ENCODE measurements around the gene CIP2A.
"Not testable (repeated sequence)": the region's sequence is repeated elsewhere in the genome, so short reads cannot be mapped to it uniquely, and the experiment has no call there.

The CIP2A gene

DNA sequence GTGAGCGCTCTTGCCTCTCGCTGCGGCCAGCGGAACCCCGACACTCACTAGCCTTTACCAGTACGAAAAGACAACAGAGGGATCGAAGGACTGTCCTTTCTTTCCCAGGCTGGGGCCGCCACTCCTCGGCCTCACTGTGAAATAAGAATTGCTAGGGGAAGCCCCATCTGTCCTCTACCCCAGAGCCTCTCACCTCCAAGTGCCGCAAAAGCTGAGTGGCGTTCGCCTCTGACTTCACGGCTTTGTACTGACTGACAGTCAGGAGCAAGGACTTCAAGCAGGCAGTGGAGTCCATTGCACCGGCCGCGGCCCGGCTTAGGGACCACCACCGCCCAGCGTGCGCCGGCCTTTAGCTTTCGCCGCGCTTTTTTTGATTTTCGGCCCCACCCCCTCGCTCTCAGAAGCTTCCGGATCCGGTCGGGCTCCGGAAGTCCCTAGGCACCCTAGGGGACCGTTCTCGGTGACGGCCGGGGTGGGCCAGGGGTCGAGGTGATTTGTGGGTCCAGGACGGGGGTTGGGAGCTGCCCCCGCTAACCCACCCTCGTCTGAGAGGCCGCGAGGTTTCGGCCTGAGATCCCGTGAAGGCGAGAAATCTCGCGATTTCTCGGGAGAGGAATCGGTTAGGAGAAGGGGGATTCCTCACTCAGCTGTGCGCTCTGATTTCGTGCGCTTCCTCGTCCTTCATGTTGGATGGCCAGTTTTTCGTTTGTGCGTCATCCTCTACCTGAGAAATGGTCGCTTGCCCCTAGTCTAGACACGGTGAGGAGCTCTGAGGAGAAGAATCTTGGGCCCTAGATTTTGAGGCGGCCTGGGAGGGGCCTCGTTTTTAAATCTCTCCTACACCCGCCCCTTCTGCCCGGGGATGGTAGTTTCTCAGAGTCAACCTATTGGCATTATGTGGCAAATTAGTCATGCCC is at the start of gene CIP2A, which contains the start of gene DZIP3:
Gene CIP2A (minus strand): TSS at position 358 of the 917 bp plus-strand sequence. CDS start 63 bp downstream, at position 295.
Gene DZIP3 (plus strand): TSS at position 642 of the 917 bp plus-strand sequence. CDS start 15,685 bp downstream, outside the sequence.
- peak; percentile 96 for FAIRE-seq

DNA sequence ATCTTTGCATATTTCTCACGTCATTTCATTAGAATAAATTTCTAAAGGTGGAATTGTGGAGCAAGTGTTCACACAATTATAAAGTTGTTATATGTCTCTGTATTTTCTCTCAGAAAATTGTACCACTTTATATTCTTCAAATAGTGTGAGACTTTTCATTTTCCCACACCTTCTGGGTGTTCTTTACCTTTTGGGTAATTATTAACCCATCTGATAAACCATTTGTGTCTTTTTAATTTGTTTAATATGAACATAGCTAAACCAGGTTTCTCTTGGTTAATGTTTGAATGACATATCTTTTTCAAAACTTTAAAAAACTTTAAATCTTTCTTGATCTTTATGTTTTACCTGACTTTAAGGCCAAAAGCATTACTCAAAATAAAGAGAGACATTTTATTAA is 40.7 kb upstream of the CIP2A start:
- FAIRE-seq = peak; percentile 31

DNA sequence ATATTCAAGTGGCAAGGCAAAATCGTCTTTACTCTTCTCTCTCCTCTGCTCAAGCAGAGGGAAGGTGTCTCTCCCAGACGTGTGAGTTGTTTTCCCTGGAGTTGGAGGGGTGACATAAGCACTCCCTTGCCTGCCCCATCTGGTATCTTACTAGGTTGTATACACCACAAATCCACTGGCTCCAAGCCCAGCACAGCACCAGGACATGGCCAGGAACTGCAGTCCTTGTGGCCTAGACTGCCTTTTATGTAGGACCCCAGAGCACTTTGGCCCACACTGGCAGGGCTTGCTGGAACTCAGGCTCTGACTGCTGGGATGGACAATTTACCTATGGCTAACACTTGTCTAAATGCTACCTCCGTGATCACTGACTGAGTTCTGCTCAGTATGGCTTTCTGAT is 34.3 kb upstream of the CIP2A start:
- FAIRE-seq = no peak

DNA sequence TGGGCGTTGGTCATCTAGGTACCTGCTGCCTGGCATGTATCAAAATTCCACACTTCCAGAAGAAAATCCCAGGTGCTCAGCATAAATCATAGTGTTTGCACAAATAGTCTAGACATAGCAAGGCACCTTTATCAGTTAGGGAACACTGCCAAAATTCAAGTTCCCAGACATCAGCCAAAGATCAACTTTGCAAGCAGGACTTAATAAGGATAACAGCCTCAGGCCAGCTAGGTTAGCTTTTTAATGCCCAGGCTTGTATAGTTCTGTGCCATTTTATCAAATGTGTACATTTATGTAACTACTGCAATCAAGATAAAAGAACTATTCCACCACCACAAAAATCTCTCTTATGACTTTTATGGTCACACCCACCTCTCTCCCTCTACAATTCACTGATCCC is 31.0 kb upstream of the CIP2A start:
- FAIRE-seq = no peak

DNA sequence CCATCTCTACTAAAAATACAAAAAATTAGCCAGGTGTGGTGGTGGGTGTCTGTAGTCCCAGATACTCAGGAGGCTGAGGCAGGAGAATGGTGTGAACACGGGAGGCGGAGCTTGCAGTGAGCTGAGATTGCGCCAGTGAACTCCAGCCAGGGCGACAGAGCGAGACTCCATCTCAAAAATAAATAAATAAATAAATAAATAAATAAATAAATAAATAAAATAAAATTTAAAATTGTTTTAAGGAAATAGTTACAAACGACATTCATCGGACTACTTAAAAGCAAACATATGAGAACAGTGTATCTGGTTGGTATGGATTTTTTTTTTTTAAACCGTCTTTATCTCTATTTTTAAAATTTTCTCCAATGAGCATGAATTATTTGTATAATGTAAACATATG is 26.9 kb upstream of the CIP2A start:
- not testable (repeated sequence) for FAIRE-seq

DNA sequence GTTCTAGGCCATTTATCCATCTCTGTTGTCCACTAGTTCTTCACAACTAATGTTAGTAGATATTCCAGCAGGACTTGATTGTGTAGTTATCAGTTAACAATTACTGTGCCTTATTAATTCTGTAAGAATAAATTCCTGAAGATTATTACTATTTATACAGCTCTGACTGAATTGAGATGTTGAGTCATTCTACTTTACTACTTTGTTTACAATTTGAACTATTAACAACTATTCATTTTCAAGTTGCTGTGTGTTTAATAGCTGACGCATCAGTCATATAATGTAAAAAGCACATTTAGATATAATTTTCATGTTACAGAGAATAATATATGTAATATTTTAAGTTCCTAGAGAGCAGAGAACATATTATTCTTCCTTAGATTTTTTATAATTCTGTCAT is 21.4 kb upstream of the CIP2A start:
- no peak for FAIRE-seq

DNA sequence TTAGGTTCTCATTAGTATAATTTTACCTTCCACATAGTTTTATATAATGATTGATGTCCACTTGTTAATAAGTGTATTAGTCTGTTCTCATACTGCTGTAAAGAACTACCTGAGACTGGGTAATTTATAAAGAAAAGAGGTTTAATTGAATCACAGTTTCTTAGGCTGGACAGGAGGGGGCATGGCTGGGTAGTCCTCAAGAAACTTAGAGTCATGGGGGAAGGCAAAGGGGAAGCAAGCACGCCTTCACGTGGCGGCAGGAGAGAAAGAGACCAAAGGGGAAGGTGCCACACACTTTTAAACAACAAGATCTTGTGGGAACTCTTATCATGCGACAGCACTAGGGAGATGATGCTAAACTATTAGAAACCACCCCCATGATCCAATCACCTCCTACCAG is 19.5 kb upstream of the CIP2A start:
- FAIRE-seq = no peak

DNA sequence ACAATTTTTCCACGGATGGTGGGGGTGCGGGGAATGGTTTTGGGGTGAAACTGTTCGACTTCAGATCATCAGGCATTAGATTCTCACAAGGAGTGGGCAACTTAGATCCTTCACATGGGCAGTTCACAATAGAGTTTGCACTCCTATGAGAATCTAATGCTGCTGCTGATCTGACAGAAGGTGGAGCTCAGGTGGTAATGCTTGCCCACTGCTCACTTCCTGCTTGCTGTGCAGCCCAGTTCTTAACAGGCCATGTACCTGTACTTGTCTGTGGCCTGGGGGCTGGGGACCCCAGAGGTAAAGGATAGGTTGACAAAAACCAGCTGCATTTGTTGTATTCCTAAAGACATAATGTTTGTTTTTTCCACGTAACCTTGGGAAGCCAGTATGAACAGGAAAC is 16.3 kb upstream of the CIP2A start:
- FAIRE-seq = no peak

DNA sequence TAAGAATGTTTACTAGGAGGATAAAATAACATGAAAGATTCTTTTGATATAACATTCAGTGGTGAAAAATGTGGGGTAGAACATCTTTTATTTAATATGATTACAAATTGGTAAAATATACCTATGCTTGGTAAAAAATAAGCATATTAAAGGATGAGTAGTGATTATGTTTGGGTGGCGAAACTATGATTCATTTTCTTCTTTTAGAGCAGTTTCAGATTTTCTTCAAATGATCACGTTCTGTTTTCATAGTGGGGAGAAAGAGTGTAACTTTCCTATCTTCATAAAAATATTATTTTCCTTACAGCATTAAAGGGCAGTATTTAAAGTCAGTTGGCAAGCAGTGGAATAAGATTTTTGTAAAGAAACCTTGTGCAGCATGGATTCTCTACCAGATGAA is 15.8 kb upstream of the CIP2A start:
- FAIRE-seq = no peak

DNA sequence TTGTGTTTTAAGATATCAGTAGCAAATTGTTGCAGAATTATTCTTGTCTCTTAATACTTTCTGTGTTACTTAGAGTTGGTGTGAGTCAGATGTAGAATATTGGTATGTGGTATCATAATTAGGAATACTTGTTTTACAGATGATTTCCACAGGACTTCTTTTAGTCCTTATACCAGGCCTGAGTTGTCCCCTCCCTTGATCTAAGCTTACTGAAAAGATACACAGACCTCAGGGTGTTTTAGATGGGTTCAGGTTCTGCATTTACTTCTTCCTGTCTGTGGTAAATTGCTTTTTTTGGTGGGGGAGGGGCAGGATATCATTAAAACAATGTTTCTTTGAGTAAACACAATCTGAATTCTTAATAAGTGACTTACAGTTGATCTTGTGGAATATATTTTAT is 14.5 kb upstream of the CIP2A start:
- no peak for FAIRE-seq

DNA sequence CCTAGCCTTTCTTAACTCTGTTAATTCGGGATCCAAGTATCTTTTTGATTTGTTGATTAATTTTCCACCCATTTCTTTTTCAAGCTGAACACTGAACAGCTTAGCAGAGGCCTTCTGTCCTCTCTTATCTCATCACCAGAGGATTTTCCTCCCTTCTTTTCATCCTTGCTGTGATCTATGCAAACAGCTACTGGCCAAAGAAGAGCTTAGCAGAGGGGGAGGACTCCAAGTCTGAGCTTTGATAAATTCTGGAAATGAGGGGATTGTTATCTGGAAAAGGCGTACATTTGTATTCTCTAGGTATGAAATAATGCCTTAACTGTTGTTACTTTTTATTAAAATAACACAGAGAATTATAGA is 13.7 kb upstream of the CIP2A start:
- no peak for FAIRE-seq

DNA sequence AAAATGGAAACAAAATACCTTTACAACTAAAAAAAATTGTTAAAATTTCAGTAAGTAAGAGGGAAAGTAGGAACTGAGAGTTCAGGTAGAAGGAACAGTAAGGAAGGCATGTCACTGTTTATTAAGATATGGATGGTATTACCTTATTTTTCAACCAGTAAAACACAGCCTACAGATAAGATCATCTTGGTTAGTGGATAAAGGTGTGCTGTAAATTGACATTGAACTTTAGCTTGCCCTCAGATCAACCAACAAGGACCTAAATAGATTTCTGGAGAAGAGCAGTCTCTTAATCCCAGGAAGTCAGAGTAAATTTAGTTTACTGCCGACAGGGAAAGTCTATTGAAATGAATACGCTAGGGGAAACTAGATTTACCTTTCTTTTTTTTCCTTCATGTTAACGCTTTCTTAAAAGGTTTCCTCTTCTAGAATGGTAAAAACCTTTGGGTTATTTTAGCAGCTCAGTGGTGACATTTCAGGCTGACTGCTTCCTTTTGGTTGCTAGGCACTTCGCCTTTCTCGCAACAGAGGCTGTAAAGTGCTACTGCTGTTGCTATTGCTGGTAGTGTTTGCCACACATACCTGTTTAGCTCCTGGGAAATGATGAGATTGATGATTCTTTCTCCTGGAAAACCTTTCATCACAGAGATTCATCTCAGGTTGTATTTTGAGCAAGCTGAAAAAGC is 13.2 kb upstream of the CIP2A start:
- FAIRE-seq = no peak

DNA sequence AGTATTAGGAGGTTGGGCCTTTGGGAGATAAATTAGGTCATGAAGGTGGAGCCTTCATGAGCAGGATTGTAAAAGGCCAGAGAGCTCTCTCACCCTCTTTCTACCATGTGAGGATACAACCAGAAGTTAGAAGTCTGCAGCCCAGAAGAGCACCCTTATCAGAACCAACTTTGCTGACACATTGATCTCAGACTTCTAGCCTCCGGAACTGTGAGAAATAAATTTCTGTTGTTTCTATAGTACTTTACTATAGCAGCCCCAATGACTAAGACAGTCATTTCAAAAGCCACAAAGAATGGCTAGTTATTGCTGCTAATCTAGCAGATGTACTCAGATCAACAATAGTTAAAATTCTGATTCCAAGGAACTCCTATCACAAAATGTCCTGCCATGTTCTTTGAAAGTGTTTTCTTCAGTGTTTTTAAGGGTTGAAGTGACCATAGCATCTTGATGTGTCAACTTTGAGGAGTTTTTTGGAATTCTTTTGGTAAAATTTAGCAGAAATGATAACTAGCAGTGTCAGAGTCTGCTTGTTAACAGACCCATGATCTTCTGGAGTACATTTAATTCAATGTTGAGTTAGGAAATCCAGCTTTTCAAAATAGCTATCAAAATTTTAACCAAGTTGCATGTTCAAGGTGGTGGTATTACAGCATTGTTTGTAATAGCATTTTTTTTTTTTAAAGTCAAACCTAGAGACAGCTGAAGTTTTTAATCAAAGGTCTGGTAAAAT is 10.6 kb upstream of the CIP2A start:
- no peak for FAIRE-seq

DNA sequence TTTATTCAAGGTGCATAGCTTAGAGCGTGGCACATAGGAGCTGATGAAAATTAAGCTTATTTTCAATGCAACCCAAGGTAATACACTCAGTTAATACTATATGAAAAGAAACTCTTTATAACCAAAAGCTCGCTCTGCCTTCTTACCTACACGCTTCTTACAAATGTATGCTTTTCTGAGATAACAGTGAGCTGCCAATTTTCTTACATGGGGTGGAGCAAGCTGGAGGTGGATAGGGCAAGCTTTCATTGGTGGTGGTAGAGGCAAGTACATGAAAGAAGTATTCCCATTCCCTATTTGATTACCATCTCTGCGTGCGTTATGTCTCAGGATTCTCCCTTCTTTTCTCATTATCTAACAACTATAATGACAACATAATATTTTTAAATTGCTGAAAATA is 9.1 kb upstream of the CIP2A start:
- no peak for FAIRE-seq

DNA sequence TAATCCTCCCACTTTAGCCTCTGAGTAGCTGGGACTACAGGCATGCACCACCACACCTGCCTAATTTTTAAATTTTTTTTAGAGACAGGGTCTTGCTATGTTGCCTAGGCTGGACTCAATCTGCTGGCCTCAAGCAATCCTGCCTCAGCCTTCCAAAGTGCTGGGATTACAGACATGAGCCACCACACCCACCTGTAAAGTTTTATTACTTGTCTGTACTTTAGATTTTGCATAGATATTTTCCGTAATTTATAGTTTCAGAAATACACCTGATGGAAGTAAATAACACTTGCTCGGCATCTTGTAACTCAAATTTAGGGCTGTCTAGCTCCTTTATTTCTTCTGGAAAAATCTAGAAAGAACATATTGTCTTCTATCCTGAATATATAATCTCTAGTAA is 6.1 kb upstream of the CIP2A start:
- FAIRE-seq = no peak

DNA sequence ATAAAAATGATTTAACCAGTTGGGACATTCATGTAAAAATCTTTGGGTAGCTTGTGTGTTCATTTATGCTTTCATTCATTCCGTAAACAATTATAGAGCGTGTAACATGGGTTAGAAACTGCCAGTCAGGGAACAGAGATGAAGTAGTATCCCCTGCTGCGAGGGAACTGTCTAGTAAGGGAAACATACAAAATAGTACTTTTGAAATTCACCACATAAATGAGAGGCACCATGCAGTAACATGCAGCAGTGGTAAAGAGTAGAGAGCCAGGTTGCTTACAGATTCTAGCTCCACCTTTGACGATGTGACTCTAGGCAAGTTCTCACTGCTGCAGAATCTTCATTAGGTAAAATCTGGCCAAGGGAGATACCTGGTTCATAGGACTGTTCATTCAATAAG is 1.2 kb upstream of the CIP2A start:
- FAIRE-seq = no peak

DNA sequence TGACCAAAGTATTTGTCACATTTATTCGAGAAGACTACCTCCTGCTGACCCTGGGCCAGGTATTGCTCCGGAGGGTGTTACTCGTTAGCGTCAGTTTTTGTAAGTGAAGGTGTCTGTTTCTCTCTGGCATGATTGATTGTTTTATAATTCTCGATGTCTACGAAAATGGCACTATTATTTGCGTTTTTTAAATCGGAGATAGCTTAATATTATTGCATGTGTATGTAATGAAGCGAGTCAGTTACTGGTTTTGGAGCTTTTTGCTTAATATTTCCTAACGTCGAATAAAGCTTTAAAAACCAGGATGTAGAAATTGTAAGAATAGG is 723 bp upstream of the CIP2A start:
- no peak for FAIRE-seq

DNA sequence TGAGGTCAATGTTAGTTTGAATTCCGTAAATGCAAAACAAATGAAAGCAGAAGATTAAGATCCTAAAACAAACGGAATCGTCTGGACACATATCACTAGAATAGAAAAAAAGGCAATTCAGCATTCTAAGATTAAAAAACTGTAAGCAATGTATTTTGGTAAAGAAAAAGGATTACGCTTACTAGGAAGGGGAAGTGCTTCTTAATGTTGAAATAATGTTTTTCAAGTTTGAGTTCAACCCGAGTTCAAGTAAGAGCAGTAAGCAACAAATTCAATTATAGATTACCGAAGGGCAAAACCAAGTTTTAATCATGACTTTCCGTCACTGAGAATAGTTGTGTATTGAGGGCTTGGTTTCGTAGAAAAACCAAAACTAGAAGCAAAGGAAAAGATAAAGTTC is 637 bp downstream of the CIP2A start:
- FAIRE-seq = no peak

DNA sequence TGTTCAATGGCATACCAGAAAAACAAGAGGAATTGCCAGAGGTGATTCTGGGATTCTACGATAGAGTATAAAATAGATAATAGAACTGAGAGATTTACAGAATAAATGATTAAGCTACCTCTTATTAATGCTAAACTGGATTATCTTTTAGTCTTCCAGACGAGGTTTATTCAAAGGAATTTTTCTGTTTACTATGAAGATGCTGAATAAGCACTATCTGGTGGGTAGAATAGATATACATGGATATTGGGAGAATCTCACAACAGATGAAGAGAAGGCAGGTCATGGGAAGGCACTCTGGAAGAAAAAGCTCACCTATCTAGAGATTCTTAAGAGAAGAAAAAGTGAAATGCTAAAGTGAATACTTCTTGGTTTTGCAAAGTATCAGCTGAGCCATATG is 11.2 kb downstream of the CIP2A start:
- FAIRE-seq = no peak

DNA sequence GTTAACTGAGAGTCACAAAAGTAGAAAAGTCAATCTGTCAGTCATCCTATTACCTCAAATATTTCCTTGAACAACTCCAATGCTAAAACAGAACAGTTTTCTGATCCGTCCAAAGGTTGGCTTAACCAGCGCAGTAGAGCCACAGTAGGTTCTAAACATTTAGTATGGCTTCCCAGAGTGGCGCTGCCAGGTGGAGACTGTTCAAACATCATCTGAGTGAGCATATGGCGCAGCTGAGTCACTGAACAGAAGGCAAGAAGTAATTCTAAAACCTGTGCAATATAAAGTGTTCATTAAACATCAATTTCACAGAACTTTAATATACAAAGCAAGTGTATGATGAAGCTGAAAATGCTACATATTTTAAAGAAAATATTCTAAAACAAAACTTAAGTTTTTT is 19.9 kb downstream of the CIP2A start:
- no peak for FAIRE-seq

DNA sequence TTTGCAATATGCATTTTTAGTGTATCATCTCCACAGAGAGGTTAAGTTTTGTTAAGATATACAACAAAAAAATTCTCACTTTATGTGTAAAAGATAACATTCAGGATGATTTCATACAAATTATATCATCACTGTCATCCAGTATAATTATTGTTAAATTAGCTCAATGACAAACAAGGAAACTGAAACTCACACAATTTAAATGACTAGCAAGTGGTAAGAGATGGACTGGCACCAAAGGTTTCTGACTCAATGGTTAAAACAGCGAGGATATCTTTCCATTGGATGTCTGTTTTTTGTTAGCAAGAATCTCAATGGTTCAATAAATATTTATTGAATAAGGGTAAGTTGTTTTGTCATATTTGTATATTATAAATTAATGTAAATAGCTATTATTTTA is 22.6 kb downstream of the CIP2A start:
- FAIRE-seq = no peak

DNA sequence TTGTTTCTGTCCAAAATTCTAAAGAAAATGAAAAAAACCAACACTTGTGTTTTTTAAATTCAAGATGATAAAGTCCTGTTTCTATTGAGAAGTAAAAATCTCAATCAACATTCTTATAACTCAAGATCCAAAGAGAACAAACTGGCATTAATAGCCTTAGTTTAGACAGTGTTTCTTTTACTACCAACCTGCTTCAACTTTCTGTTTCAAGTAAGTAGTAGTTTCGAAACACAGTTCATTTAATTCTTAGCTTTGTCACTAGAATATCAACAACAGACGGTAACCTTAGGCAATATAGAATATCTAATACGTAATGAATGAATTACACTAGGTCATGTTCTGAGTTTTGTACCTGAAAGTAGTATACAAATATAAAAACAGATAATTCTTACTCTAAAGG is 23.7 kb downstream of the CIP2A start:
- FAIRE-seq = no peak

DNA sequence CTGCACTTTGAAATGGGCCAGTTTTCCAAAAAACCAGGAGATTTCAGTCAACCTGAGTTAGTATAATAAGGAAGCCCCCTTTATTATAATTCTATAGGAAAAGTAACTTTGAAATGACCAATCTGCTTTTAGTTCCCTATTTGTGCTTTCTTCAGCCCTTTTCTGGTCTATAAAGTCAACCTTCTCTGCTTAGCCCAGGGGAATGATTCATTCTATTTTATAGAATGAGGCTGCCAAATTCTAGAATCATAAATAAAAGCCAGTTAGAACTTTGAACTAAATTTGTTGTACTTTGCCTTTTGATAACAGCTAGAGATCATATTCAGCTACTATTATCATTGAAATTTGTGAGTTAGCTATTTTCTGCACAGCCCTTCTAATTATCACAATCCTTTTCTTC is 24.7 kb downstream of the CIP2A start:
- no peak for FAIRE-seq

DNA sequence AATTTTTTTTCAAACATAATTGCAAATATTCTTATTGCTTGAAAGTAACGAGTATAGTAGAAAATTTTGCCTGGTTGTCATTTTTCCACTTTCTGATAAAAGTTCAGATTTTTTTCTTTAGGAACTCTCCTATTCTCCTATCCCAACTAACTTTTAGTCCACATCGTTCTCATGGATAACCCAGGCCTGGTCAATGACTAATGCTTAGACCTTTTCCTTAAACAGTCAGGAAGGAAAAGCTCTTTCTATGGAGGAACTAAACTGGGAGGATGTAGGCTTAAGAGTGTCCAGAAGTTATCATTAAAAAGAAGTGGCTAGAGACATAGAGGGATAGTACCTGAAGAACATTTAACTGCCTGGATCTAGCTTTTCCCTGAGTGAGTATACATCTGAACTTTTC is 26.7 kb downstream of the CIP2A start:
- FAIRE-seq = no peak

All from G401.6 (cell line).